ENCODE measurements around the gene TMEM250.

Gene TMEM250

DNA sequence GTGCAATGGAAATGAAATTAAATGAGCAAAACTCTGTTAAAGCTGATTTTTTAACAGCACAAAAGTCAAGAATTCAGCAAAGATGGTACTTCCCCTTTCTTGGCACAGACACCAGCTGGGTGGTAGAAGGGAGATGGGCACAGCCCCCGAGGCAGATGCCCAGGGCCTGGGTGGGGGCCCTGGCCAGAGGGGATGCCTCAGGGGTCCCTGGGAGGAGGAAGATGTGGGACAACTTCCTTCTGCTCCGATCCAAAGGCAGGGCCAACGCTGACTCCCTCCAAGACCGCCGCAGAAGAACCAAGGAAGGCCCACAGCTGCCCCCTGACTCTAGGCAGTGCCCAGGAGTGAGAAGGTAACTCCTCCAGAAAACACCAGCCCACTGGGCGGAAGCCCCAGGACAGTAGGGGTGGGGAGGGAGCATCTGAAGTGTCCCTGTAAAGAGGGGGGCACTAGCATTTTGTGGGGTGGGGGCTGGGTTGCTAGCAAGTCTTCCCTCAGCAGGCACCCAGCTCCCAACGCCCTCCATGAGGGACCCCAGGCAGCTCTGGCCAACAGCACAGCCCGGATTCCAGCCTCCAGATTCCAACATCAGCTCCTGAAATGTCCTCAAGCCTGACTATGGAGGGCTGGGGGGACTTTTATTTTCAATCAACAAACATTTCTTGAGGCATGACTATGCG lies 28.5 kb downstream of the TMEM250 start:
- Mint-ChIP-seq H3K9me3 (no peaks in the 10 kb centered on the region), H3K27me3 (peaks cover 68% of the 10 kb centered on the region), H3K36me3 (no peaks in the 10 kb centered on the region), H3K4me1 (no peaks in the 10 kb centered on the region), H3K4me3 (no peak overlapping the region), H3K27ac (no peak overlapping the region)
- no peak for ATAC-seq

DNA sequence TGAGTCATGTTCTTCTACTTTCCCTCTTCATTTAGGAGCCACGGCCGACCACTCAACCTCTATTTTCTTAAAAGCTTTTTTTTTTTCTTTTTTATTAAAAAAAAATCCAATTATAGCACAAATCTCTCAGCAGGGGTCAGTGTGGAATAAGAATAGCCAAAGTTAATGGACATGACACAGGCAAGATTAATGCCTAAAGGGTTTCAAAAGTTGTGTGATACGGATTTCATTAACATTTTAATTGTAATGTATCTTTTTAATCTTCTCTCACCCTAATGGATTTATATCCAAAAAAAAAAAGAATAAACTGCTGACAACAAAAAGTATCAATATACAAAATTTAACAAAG lies 29.0 kb downstream of the TMEM250 start:
- H3K27ac Mint-ChIP-seq = no peak overlapping the region
- no peaks in the 10 kb centered on the region for H3K9me3 Mint-ChIP-seq
- no peak overlapping the region for H3K4me3 Mint-ChIP-seq
- H3K4me1 Mint-ChIP-seq = peaks cover 2% of the 10 kb centered on the region
- H3K27me3 Mint-ChIP-seq = peaks cover 68% of the 10 kb centered on the region
- no peaks in the 10 kb centered on the region for H3K36me3 Mint-ChIP-seq
- no peak for ATAC-seq

DNA sequence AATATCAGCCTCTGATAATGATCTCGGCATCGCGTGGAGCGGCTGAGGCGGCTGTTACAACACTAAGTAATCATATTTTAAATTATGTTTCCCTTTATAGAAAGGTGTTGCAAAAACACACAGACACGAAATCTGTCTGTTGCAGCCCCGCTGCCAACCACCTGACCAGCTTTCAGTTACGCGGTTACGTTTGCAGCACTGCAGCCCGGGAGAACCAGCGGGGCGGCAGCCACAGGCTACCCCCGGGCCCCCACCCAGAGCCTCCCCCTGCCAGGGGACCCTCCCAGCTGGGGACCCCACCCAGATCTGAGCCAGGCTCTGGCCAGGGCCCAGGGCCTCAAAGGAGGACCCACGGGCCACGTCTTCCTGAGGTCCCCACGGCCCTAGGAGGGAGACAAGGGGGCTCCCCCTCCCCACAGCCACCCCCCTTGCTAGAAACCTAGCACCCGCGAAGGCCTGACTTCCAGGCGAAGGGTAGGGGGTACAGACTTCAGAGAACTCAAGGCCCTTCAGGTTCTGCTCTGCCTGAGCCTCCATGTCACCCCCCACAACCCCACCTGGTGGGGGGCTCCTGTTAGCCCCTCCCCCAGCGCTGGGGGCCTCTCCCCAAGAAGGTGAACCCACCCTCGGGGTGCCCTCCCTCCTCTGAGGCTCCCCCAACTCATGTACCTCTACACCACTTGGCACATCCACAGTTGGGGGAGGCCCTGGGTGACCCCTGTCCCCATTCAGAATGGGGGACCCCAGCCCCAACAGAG lies 29.6 kb downstream of the TMEM250 start:
- Mint-ChIP-seq H3K27me3 (peaks cover 66% of the 10 kb centered on the region), H3K4me3 (no peak overlapping the region), H3K36me3 (no peaks in the 10 kb centered on the region), H3K9me3 (no peaks in the 10 kb centered on the region), H3K27ac (no peak overlapping the region), H3K4me1 (peaks cover 8% of the 10 kb centered on the region)
- ATAC-seq = no peak

DNA sequence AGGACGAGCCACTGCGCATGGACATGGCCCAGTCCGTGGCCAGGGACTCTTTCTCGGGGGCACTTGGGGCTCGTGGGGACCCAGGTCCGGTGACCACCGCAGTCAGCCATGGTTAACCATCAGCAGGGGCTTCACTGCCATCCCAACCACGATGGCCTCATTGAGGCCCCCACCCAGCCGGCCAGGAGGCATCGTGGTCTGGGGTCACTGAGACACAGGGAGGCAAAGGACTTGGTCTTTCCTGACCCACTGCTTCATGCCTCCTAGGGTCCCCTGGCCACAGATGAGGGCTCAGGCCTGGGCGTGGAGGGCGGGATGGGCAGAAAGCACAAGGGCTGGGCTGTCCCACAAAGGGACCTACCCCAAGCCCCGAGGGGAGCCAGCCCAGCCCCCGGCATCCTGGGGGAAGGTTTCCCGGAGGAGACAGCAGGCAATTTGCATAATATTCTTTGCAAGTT lies 30.2 kb downstream of the TMEM250 start:
- Mint-ChIP-seq H3K27me3 (peaks cover 60% of the 10 kb centered on the region), H3K27ac (no peak overlapping the region), H3K4me1 (peaks cover 8% of the 10 kb centered on the region), H3K36me3 (no peaks in the 10 kb centered on the region), H3K9me3 (no peaks in the 10 kb centered on the region), H3K4me3 (no peak overlapping the region)
- no peak for ATAC-seq

DNA sequence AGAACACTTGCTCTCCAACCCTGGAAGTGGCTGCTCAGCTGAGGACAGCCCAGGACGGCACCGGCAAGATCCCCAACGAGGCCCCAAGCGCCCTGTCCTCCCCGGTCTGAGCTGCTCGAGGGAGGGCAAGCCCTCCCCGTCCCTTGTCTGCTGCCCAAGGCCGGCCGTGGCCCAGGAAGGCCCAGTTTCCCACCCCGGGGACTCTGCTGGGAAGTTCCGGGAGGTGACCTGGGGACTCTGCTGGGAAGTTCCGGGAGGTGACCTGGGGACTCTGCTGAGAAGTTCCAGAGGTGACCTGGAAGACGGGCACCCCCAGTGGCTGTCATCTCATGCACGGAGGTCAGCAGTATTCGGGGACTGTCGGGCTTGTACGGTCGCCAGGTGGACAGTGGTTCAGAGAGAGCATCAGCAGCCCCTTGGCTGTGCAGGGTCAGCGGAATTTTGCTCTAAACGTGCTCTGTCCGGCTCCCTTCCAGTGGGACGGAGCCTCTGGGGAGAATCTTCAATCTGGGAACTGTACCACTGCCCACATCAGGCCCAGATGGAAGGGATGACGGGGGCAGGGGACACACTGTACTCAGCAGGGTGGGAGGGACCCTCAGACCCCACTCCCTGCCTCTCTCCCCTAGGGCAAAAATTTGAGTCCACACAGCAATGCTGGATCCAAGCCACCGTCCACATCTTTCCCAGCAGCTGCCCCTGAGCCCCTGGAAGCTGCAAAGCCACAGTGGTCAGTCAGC lies 30.8 kb downstream of the TMEM250 start:
- Mint-ChIP-seq H3K27me3 (peaks cover 54% of the 10 kb centered on the region), H3K36me3 (no peaks in the 10 kb centered on the region), H3K27ac (no peak overlapping the region), H3K4me3 (no peak overlapping the region), H3K4me1 (peaks cover 8% of the 10 kb centered on the region), H3K9me3 (no peaks in the 10 kb centered on the region)
- no peak for ATAC-seq

DNA sequence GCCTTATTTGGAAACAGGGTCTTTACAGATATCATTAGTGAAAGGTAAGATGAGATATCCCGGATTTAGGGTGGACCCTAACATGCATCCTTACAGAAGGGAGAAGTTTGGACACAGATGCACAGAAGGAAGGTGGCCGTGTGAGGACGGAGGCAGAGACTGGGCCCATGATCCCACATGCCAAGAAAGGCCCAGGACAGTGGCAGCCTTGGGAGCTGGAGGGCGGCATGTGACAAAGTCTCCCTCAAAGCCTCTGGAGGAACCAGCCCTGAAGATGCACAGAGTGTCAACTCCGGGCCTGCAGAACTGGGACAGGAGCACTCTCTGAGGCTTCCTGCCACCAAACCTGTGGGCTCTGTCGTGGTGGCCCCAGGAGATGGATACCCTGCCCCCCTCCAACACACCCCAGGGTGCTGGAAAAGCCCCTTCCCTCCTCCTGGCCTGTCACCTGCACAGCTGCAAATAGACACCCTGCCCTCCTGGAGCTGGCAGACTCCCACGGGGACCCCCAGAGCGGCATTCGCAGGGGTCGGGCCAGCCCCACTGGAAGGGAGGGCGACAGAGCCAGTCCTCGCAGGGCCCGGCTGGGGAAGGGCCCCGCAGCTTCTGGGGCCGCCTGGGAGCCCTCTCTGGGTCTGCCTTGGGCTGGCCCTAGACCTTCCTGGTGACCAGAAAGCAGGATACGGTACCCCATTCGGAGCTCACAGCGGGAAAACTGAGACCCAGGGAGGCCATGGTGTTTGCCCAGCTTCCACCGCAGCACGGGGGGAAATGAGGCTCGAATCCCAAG lies 31.5 kb downstream of the TMEM250 start:
- Mint-ChIP-seq H3K4me1 (peaks cover 8% of the 10 kb centered on the region), H3K4me3 (no peak overlapping the region)
- no peak for ATAC-seq

DNA sequence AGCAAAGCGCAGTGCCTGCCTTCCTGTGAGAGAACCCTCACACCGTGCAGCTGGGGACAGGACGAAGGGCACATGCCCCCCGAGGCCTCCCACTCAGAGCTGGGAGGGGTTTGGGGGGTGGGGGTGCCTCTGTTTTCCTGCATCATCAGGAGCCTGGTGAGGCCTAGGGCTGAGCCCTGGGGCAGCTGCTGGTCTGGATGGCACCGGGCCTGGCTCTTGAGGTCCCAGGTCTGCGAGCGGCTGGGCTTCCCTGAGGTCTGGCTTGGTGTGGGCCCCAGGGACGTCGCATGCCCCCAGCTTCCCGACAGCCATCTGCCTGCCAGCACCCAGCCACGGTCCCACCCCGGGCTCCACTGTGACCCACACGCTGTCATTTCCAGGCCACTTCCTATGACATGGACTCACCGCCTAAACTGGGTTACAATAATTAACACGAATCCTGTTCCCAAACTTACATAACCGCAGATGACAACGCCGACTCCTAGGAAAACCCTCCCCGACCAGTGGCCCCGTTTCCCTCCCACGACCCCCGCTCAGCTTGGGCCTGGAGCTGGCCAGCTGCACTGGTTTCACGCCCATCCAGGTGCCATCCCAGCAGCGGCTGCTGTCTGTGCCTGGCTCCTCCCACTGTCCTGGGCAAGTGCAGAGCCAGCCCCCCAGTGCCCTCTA lies 32.3 kb downstream of the TMEM250 start:
- Mint-ChIP-seq H3K27ac (no peak overlapping the region), H3K36me3 (no peaks in the 10 kb centered on the region), H3K27me3 (peaks cover 38% of the 10 kb centered on the region), H3K4me1 (peaks cover 8% of the 10 kb centered on the region), H3K9me3 (no peaks in the 10 kb centered on the region), H3K4me3 (no peak overlapping the region)
- ATAC-seq = no peak

More for the DNA sequence above, 31.5 kb downstream of the TMEM250 start:
- no peaks in the 10 kb centered on the region for H3K9me3 Mint-ChIP-seq
- H3K27ac Mint-ChIP-seq = no peak overlapping the region
- H3K36me3 Mint-ChIP-seq = no peaks in the 10 kb centered on the region
- peaks cover 46% of the 10 kb centered on the region for H3K27me3 Mint-ChIP-seq

DNA sequence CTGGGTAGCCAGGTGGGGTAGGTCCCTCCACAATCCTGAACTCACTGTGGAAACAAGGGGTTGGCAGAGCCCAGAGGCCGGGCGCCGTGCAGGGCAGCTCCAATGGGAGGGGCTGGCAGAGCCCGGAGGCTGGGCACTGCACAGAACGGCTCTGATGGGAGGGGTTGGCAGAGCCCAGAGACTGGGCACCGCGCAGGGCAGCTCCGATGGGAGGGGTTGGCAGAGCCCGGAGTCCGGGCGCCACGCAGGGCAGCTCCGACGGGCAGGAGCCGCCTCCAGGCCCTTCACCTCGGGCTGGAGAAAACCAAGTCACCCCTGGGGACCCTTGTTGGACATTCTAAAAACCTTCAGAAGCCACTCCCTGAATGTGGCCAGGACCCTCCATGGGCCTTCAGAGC lies 32.9 kb downstream of the TMEM250 start:
- H3K4me3 Mint-ChIP-seq = no peak overlapping the region
- peaks cover 8% of the 10 kb centered on the region for H3K4me1 Mint-ChIP-seq
- no peaks in the 10 kb centered on the region for H3K36me3 Mint-ChIP-seq
- H3K27me3 Mint-ChIP-seq = peaks cover 35% of the 10 kb centered on the region
- no peaks in the 10 kb centered on the region for H3K9me3 Mint-ChIP-seq
- no peak for ATAC-seq
- no peak overlapping the region for H3K27ac Mint-ChIP-seq

DNA sequence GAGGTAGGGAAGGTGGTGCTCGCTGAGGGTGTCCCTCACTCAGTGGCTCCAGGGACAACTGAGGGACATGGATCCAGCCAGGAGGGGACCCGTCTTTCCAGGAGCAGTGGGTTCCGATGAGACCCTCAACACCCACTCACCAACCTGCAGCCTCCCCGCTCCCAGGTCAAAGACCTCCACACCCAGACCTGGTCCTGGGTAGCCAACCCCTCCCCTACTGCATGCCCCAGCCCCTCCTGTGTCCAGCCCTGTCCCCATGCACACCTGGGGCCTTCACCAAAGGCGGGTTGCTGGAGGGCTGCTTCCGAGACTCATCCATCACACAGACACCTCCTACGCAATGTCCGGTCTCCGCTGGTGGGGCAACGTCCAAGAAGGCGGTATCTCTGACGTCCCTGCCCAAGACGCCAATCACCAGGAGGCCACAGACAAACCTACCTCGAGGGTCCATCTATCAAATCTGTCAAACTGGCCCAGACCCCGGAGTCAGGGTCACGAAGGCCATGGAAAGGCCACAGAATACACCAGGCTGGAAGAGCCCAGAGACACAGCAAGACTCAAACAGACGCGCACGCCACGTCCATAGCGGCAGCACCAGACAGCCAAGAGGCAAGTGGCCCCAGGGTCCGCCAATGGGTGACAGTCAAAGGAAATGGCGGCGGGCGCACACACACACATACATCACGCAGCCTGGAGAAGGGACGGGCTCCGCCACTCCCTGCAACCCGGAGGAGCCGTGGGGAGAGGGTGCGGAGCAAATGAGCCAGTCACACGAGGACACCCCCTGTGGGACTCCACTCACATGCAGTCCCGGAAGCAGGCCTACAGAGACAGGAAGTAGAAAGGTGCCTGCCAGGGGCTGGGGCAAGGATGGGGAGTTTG lies 34.4 kb downstream of the TMEM250 start:
- H3K4me3 Mint-ChIP-seq = no peak overlapping the region
- H3K27me3 Mint-ChIP-seq = peaks cover 27% of the 10 kb centered on the region
- H3K9me3 Mint-ChIP-seq = no peaks in the 10 kb centered on the region
- ATAC-seq = no peak
- no peaks in the 10 kb centered on the region for H3K36me3 Mint-ChIP-seq
- H3K27ac Mint-ChIP-seq = no peak overlapping the region
- peaks cover 8% of the 10 kb centered on the region for H3K4me1 Mint-ChIP-seq

DNA sequence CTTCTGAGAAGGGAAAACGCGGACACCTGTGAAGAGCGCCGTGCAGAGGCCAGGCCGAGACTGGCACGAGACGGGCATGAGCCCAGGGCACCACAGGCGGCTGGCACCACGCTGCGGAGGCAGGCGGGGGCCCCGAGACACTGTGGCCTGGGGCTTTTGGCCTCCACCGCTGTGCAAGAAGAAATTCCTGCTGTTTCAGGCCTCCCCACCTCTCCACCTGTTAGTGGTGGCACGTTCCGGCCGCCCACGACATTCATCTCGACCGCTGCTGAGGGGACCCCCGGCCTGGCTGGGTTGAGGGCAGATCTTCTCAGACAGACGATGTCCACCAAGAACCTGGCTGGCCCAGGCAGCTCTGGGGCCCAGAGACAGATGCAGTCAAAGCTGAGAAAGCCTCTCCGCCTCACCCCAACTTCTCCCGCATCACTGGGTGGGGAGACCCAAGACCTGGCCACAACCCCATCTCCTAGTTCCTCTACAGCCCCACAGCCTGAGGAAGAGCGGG lies 35.1 kb downstream of the TMEM250 start:
- Mint-ChIP-seq H3K9me3 (no peaks in the 10 kb centered on the region), H3K27me3 (peaks cover 31% of the 10 kb centered on the region), H3K27ac (no peak overlapping the region), H3K36me3 (no peaks in the 10 kb centered on the region), H3K4me1 (peaks cover 8% of the 10 kb centered on the region), H3K4me3 (no peak overlapping the region)
- ATAC-seq = no peak

DNA sequence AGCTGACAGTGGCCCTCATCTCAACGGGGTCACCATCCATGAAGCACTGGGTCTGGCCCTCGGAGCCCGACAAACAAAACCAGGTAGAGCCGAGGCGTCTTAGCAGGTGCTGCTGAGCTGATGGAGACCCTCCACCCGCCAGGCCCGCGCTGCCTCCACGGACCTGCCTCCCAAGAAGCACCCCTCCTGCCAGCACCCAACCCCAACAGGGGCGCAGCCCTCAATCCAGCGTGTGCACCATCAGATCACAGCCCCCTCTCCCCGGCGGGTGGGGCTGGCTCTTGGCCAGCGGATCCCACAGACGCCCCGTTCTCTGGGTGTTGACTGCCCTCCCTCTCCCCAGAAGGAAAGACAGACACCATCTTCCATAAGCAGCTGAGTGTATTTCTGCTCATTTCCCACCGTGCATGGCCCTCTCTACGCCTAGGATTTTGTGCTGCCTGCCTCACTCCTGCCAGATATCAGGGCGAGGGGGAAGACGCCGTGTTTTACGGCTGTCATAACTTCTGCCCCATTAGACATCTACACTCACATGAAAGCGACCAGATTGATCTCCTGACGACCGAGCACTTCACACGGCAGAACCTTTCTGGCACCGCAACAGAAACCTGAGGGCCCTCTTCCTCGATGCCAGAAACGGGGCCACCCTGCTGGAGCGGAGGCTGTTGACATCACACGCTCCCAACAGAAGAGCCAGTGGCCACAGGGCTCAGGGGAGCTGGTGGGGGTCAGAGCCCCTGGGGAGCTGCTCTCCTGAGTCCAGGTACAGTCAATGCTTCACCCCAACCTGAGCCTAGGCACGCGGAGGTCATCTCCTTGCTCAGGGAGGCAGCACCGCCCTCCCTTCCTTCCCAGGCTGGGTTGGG lies 35.9 kb downstream of the TMEM250 start:
- Mint-ChIP-seq H3K27ac (no peak overlapping the region), H3K9me3 (no peaks in the 10 kb centered on the region), H3K27me3 (peaks cover 23% of the 10 kb centered on the region), H3K4me1 (peaks cover 8% of the 10 kb centered on the region), H3K4me3 (no peak overlapping the region), H3K36me3 (no peaks in the 10 kb centered on the region)
- no peak for ATAC-seq

DNA sequence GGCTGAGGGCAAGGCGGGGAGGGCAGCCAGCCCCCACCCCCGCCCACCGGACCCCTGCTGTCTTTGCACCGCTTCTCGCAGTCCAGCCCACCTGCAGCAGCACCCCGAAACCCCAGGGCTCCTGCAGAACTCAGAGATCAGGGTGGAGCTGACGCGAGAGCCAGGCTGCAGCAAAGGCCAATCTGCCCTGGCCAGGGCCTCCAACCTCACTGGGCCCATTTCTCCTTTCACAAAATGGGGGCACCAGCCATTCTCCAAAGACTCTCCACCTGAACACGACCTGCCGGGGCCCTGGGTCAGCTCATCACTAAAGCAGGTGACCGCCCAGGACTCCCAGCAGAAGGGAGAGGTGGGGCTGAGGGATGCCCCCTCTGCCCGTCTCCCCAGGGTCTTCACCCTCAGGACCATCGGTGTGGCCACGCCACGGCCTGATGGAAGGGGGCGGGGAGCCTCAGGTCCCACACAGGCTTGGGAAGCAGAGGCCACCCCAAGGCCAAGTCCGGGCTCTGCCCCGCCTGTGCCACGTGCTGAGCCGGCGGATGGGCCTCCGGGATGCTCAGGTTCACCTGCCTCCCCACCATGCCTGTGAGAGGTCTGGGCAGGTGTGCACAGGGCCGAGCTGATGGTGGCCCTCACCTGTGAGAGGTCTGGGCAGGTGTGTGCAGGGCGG lies 36.7 kb downstream of the TMEM250 start:
- Mint-ChIP-seq H3K4me1 (peaks cover 8% of the 10 kb centered on the region), H3K4me3 (no peak overlapping the region), H3K27ac (no peak overlapping the region), H3K27me3 (peaks cover 15% of the 10 kb centered on the region), H3K9me3 (no peaks in the 10 kb centered on the region), H3K36me3 (no peaks in the 10 kb centered on the region)
- no peak for ATAC-seq

Data from stimulated activated memory B cell treated with anti-CD40 and anti-IgM and Interleukin-4, amounts not matched to agents 10 μg/mL and 1 μg/mL and 100 μg/mL, for 72 hours (primary cell).